Activated CD4-positive, alpha-beta memory T cell treated with anti-CD3 and anti-CD28 coated beads for 36 hours (primary cell): ENCODE measurements around the gene C1orf56. TPM values are rescaled to one million over a fixed set of nuclear protein-coding genes. Genes with fewer than 3 reads are reported as not detected.
"Not testable (repeated sequence)": the region's sequence is repeated elsewhere in the genome, so short reads cannot be mapped to it uniquely, and the experiment has no call there.

ENCODE experiments used
- CTCF ChIA-PET: fragments of 350-600 bp; sonication (Branson Sonifier 250); formaldehyde crosslinking; loops from one replicate; lab custom pipeline; 2021; ENCODE audit warnings: antibody characterized with exemption, inconsistent platforms; lab: Charles Lee
- POLR2A ChIA-PET: fragments of 350-600 bp; sonication (Branson Sonifier 250); formaldehyde crosslinking; loops from one replicate; lab custom pipeline; 2021; ENCODE audit warnings: antibody characterized with exemption; lab: Charles Lee
- DNase-seq: peaks from one replicate; pipeline ENCODE4 v3.0.0-alpha.2; 2020
- H3K27ac Mint-ChIP-seq: one replicate; pipeline ENCODE4 v1.8.0; 2021; ENCODE audit warnings: mixed read lengths
- H3K27me3 Mint-ChIP-seq: one replicate; pipeline ENCODE4 v1.8.0; 2021; ENCODE audit warnings: mixed read lengths
- H3K36me3 Mint-ChIP-seq: one replicate; pipeline ENCODE4 v1.8.0; 2021; ENCODE audit warnings: mixed read lengths
- H3K4me1 Mint-ChIP-seq: one replicate; pipeline ENCODE4 v1.8.0; 2021; ENCODE audit warnings: low read depth, mixed read lengths
- H3K4me3 Mint-ChIP-seq: one replicate; pipeline ENCODE4 v1.8.0; 2021; ENCODE audit warnings: mild to moderate bottlenecking, mixed read lengths
- H3K9me3 Mint-ChIP-seq: one replicate; pipeline ENCODE4 v1.8.0; 2021; ENCODE audit warnings: mixed read lengths
- intact Hi-C: fragments of 100-400 bp; cut with micrococcal nuclease; formaldehyde crosslinking; loops from one replicate; pipeline ENCODE4 v1.15.1; 2023
- total RNA-seq, 2 experiments: library from RNA; stranded (reverse); gene quantifications; one replicate each; pipeline ENCODE4 v1.2.3, GENCODE V29; 2021

C1orf56 gene
- total RNA-seq, 2 experiments from 2014 or later = 1.5 to 1.8 TPM

GRCh38 chr1:151061704-151062103 lies 14.2 kb downstream of the C1orf56 start:
- ChIA-PET POLR2A (no interaction called here), CTCF (interaction anchor here (1.0 to 2.8 kb wide), 4 partner anchors 14 to 95 kb away, joined by 5 to 10 read pairs (median 10); partner anchors contain the start of genes C1orf56 and TNFAIP8L2)
- Mint-ChIP-seq H3K4me3 (no peak overlapping the region), H3K27ac (no peak overlapping the region), H3K4me1 (peaks cover 34% of the 10 kb centered on the region), H3K9me3 (no peaks in the 10 kb centered on the region), H3K36me3 (peaks cover 27% of the 10 kb centered on the region), H3K27me3 (no peaks in the 10 kb centered on the region)
- intact Hi-C loops = no loop called here
- no peak for DNase-seq

GRCh38 chr1:151062741-151063371 lies 15.3 kb downstream of the C1orf56 start:
- Mint-ChIP-seq H3K9me3 (no peaks in the 10 kb centered on the region), H3K4me3 (no peak overlapping the region), H3K27me3 (no peaks in the 10 kb centered on the region), H3K27ac (no peak overlapping the region), H3K36me3 (peaks cover 15% of the 10 kb centered on the region), H3K4me1 (peaks cover 23% of the 10 kb centered on the region)
- ChIA-PET POLR2A (no interaction called here), CTCF (interaction anchor here (2.8 kb wide), 1 partner anchor 37 kb away, joined by 9 read pairs; no protein-coding TSS in a partner anchor)
- DNase-seq = no peak
- intact Hi-C loops = no loop called here

- intact Hi-C loops = no loop called here
- no peaks in the 10 kb centered on the region for H3K9me3 Mint-ChIP-seq
- H3K27ac Mint-ChIP-seq = no peak overlapping the region
- H3K36me3 Mint-ChIP-seq = peaks cover 3% of the 10 kb centered on the region
- H3K4me1 Mint-ChIP-seq = peaks cover 31% of the 10 kb centered on the region
- POLR2A ChIA-PET = no interaction called here
- no peaks in the 10 kb centered on the region for H3K27me3 Mint-ChIP-seq
- DNase-seq = no peak
- no peak overlapping the region for H3K4me3 Mint-ChIP-seq
- CTCF ChIA-PET = interaction anchor here (1.0 to 1.9 kb wide), 3 partner anchors 35 to 91 kb away, joined by 3 to 8 read pairs (median 4); partner anchors contain the start of gene TNFAIP8L2
Observed at GRCh38 chr1:151065089-151065645, 17.6 kb downstream of the C1orf56 start.

DNA sequence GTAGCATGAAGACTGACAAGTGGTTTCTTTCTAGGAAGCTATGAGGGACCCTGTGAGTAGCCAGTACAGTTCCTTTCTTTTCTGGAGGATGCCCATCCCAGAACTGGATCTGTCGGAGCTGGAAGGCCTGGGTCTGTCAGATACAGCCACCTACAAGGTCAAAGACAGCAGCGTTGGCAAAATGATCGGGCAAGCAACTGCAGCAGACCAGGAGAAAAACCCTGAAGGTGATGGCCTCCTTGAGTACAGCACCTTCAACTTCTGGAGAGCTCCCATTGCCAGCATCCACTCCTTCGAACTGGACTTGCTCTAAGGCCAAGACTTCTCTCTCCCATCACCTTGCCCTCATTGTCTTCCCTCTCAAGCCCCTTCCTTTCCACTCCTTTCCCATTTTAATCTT lies 19.6 kb downstream of the C1orf56 start:
- CTCF ChIA-PET = interaction anchor here (0.9 to 2.0 kb wide), 3 partner anchors 8 to 89 kb away, joined by 3 to 10 read pairs (median 4); partner anchors contain the start of genes CDC42SE1 and TNFAIP8L2
- H3K27me3 Mint-ChIP-seq = no peaks in the 10 kb centered on the region
- peaks cover 22% of the 10 kb centered on the region for H3K4me1 Mint-ChIP-seq
- POLR2A ChIA-PET = interaction anchor here (0.6 kb wide), 1 partner anchor 148 kb away, joined by 4 read pairs; no protein-coding TSS in a partner anchor
- H3K9me3 Mint-ChIP-seq = no peaks in the 10 kb centered on the region
- H3K27ac Mint-ChIP-seq = no peak overlapping the region
- intact Hi-C loops = no loop called here
- no peak for DNase-seq
- H3K36me3 Mint-ChIP-seq = peaks cover 9% of the 10 kb centered on the region
- H3K4me3 Mint-ChIP-seq = no peak overlapping the region

- CTCF ChIA-PET = interaction anchor here (3.2 kb wide), 1 partner anchor 87 kb away, joined by 28 read pairs; the partner anchor contains the start of gene TNFAIP8L2
- Mint-ChIP-seq H3K4me3 (peak overlapping the region; percentile 94), H3K4me1 (peaks cover 15% of the 10 kb centered on the region), H3K27me3 (no peaks in the 10 kb centered on the region), H3K9me3 (no peaks in the 10 kb centered on the region), H3K27ac (peak overlapping the region; percentile 100), H3K36me3 (peaks cover 11% of the 10 kb centered on the region)
- intact Hi-C loops = no loop called here
- no peak for DNase-seq
- POLR2A ChIA-PET = interaction anchor here (1.2 kb wide), 1 partner anchor 9 kb away, joined by 8 read pairs; the partner anchor contains the start of genes CDC42SE1 and MLLT11
Observed at GRCh38 chr1:151069103-151069486, 21.5 kb downstream of the C1orf56 start.

- CTCF ChIA-PET = interaction anchor here (0.6 to 3.5 kb wide), 13 partner anchors 12 to 184 kb away, joined by 3 to 56 read pairs (median 3); partner anchors contain the start of genes C1orf56, CDC42SE1, LYSMD1 and MLLT11
- Mint-ChIP-seq H3K27me3 (no peaks in the 10 kb centered on the region), H3K9me3 (no peaks in the 10 kb centered on the region), H3K36me3 (peaks cover 13% of the 10 kb centered on the region), H3K4me1 (peaks cover 15% of the 10 kb centered on the region), H3K4me3 (peak within 1 kb of the TSS; percentile 94), H3K27ac (peak within 1 kb of the TSS; percentile 100)
- POLR2A ChIA-PET = interaction anchor here (0.5 to 2.1 kb wide), 7 partner anchors 11 to 491 kb away, joined by 3 to 23 read pairs (median 5); partner anchors contain the start of genes C1orf56, CDC42SE1, MCL1 and MLLT11
- intact Hi-C loops = loop anchor here (1.0 to 2.0 kb wide), 5 partner anchors 11 to 211 kb away; partner anchors contain the start of genes CDC42SE1, LYSMD1, PRUNE1 and TNFAIP8L2
- peak; percentile 93 for DNase-seq
Observed at GRCh38 chr1:151070474-151071276, 23.1 kb downstream of the C1orf56 start, which contains the start of gene GABPB2. GABPB2 (plus strand) TSS chr1:151070761; CDS start chr1:151088190, 17,429 bp downstream.

GRCh38 chr1:151072224-151072623 lies 24.7 kb downstream of the C1orf56 start:
- DNase-seq = no peak
- Mint-ChIP-seq H3K9me3 (no peaks in the 10 kb centered on the region), H3K4me1 (peaks cover 15% of the 10 kb centered on the region), H3K27ac (peak overlapping the region; percentile 100), H3K36me3 (peaks cover 10% of the 10 kb centered on the region), H3K27me3 (no peaks in the 10 kb centered on the region), H3K4me3 (no peak overlapping the region)
- ChIA-PET POLR2A (interaction anchor here (0.6 to 1.1 kb wide), 3 partner anchors 79 to 493 kb away, joined by 3 to 4 read pairs (median 3); partner anchors contain the start of gene MCL1), CTCF (interaction anchor here (0.6 to 3.5 kb wide), 9 partner anchors 14 to 558 kb away, joined by 3 to 56 read pairs (median 4); partner anchors contain the start of genes CDC42SE1, MLLT11, TNFAIP8L2 and VPS72)
- intact Hi-C loops = no loop called here

DNA sequence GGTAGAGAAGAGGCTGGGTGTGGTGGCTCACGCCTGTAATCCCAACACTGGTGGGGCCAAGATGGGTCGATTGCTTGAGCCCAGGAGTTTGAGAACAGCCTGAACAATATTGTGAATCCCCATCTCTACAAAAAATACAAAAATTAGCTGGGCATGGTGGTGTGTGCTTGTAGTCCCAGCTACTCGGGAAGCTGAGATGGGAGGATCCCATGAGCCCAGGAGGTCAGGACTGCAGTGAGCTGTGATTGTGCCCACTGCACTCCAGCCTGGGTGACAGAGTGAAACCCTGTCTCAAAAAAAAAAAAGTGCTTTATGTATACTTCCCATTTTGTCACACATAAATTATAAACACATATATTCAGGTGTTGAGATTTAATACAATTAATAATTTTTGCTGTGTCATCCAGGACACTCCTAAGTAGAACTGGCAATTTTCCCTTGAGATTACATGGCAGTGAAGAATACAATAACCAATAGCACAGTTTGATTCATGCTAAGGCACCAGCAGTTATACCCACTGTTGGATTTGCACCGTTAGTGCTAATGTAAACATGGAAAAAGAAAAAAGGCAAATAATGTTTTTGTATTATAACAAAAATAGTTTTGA lies 38.5 kb downstream of the C1orf56 start:
- Mint-ChIP-seq H3K4me1 (no peaks in the 10 kb centered on the region), H3K27ac (no peak overlapping the region), H3K36me3 (peaks cover 3% of the 10 kb centered on the region), H3K9me3 (no peaks in the 10 kb centered on the region), H3K4me3 (no peak overlapping the region), H3K27me3 (no peaks in the 10 kb centered on the region)
- no peak for DNase-seq
- intact Hi-C loops = no loop called here
- ChIA-PET CTCF (interaction anchor here (0.7 to 1.6 kb wide), 4 partner anchors 14 to 62 kb away, joined by 3 to 8 read pairs (median 4); partner anchors contain the start of gene CDC42SE1), POLR2A (no interaction called here)

DNA sequence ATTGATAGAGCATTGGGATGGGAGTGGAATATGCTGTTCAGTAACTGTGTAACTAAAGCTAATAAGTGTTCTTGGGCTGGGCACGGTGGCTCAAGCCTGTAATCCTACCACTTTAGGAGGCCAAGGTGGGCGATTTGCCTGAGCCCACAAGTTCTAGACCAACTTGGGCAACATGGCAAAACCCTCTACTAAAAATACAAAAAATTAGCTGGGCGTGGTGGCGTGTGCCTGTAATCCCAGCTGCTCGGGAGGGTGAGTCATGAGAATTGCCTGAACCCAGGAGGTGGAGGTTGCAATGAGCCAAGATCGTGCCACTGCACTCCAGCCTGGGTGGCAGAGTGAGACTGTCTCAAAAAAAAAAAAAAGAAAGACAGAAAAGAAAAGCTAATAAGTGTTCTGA lies 49.9 kb downstream of the C1orf56 start:
- H3K27ac Mint-ChIP-seq, intact Hi-C loops, H3K4me3 Mint-ChIP-seq, H3K9me3 Mint-ChIP-seq, H3K27me3 Mint-ChIP-seq, DNase-seq, H3K4me1 Mint-ChIP-seq, H3K36me3 Mint-ChIP-seq: not testable (repeated sequence)
- POLR2A ChIA-PET = interaction anchor here (1.3 kb wide), 1 partner anchor 9 kb away, joined by 4 read pairs; no protein-coding TSS in a partner anchor
- CTCF ChIA-PET = interaction anchor here (1.3 to 10.6 kb wide), 2 partner anchors 27 to 59 kb away, joined by 3 to 298 read pairs; partner anchors contain the start of genes GABPB2 and TNFAIP8L2

DNA sequence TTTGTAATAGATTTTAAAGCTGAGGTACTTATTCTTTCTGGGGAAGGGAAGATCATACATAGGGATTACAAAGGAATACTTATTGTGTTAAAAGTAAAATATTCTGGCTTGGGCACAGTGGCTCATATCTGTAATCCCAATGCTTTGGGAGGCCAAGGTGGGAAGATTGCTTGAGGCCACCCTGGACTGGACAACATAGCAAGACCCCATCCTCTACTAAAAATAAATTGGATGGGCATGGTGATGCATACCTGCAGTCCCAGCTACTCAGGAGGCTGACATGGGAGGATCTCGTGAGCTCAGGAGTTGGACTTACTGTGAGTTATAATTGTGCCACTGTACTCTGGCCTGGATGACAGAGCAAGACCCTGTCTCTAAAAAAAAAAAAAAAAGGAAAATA lies 50.6 kb downstream of the C1orf56 start:
- POLR2A ChIA-PET = interaction anchor here (0.6 to 1.3 kb wide), 3 partner anchors 9 to 104 kb away, joined by 3 to 4 read pairs (median 3); no protein-coding TSS in a partner anchor
- no peak overlapping the region for H3K4me3 Mint-ChIP-seq
- CTCF ChIA-PET = interaction anchor here (0.7 to 10.6 kb wide), 2 partner anchors 58 to 68 kb away, joined by 3 to 298 read pairs; partner anchors contain the start of genes LYSMD1, SCNM1 and TNFAIP8L2
- no peak overlapping the region for H3K27ac Mint-ChIP-seq
- no peak for DNase-seq
- intact Hi-C loops = no loop called here
- H3K27me3 Mint-ChIP-seq = no peaks in the 10 kb centered on the region
- H3K4me1 Mint-ChIP-seq = no peaks in the 10 kb centered on the region
- peaks cover 2% of the 10 kb centered on the region for H3K36me3 Mint-ChIP-seq
- no peaks in the 10 kb centered on the region for H3K9me3 Mint-ChIP-seq
